GM12878 (cell line): ENCODE results near the gene SACM1L.

Source experiments
- BMI1 ChIP-seq: fragments of 450-650 bp; IDR thresholded peaks from 2 replicates; pipeline ENCODE4 v1.6.1; 2016; ENCODE audit warnings: mild to moderate bottlenecking, moderate library complexity, borderline replicate concordance
- BRCA1 ChIP-seq: IDR thresholded peaks from 2 replicates; pipeline ENCODE4 v1.6.1; 2011; ENCODE audit warnings: low read depth, low read length, improper control_type of control experiment
- CBX5 ChIP-seq: sonication (generic); IDR thresholded peaks from 2 replicates; pipeline ENCODE4 v1.6.1; 2016; ENCODE audit warnings: low read depth, moderate library complexity, mild to moderate bottlenecking, inconsistent platforms
- EP300 ChIP-seq, 2 experiments: fragments of 150-350 bp in 1 of 2; IDR thresholded peaks; 2 replicates each; pipeline ENCODE4 v1.6.1; 2011 to 2012; ENCODE audit warnings: low read depth in 2 of 2, low read length in 2 of 2, borderline replicate concordance in 1 of 2, improper control_type of control experiment in 1 of 2, inconsistent platforms in 1 of 2; ENCODE audit not compliant: control insufficient read depth in 1 of 2
- ESRRA ChIP-seq: IDR thresholded peaks from 2 replicates; pipeline ENCODE4 v1.6.1; 2012; ENCODE audit warnings: mild to moderate bottlenecking, low read length, improper control_type of control experiment
- EZH2 ChIP-seq: IDR thresholded peaks from 2 replicates; pipeline ENCODE4 v1.6.1; 2012; ENCODE audit warnings: low read depth, mild to moderate bottlenecking, control low read depth, inconsistent platforms, low read length, borderline replicate concordance; ENCODE audit not compliant: control insufficient read depth
- RAD21 ChIP-seq: IDR thresholded peaks from 2 replicates; pipeline ENCODE4 v1.6.1; 2011; ENCODE audit warnings: mild to moderate bottlenecking, low read depth, low read length, moderate library complexity; ENCODE audit not compliant: insufficient read depth
- SMC3 ChIP-seq: IDR thresholded peaks from 2 replicates; pipeline ENCODE4 v1.6.1; 2011; ENCODE audit warnings: low read length, improper control_type of control experiment, borderline replicate concordance
- TF ChIP-seq, protein P1 (sequence below), 3 experiments: IDR thresholded peaks in 2 of 3; conservative IDR thresholded peaks in 1 of 3; 2 replicates each; pipeline ENCODE4 v1.5.1; 2011; ENCODE audit warnings: low read depth in 3 of 3, low read length in 3 of 3, mild to moderate bottlenecking in 3 of 3, control low read depth in 2 of 3, moderate library complexity in 2 of 3, inconsistent platforms in 1 of 3, mixed read lengths in 1 of 3; ENCODE audit not compliant: control insufficient read depth in 2 of 3, insufficient read depth in 1 of 3; ENCODE audit errors: extremely low read depth in 1 of 3
- TF ChIP-seq, protein P2 (sequence below): IDR thresholded peaks from 2 replicates; pipeline ENCODE4 v1.6.1; 2011; ENCODE audit warnings: low read depth, low read length, improper control_type of control experiment, borderline replicate concordance
- TF ChIP-seq, protein P3 (sequence below): IDR thresholded peaks from 2 replicates; pipeline ENCODE4 v1.6.1; 2012; ENCODE audit warnings: low read depth, low read length, improper control_type of control experiment

DNA sequence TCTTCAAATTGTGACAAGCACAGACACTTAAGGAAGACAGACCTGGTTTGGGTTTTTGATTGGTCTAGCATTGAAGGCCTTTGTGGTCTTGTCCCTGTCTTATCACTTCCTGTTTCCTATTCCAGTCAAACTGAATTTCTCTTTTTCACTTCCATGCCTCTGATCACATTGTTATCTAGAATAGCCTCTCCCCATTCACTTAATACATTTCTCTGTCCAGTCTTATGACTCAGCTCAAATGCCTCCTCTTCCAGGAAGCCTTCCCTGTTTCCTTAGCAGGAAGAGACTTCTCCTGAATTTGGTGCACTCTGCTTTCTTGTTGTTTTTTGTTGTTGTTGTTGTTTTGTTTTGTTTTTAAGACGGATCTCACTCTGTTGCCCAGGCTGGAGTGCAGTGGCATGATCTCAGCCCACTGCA lies 49.1 kb upstream of the SACM1L start:
- TF ChIP-seq, protein P1, sequence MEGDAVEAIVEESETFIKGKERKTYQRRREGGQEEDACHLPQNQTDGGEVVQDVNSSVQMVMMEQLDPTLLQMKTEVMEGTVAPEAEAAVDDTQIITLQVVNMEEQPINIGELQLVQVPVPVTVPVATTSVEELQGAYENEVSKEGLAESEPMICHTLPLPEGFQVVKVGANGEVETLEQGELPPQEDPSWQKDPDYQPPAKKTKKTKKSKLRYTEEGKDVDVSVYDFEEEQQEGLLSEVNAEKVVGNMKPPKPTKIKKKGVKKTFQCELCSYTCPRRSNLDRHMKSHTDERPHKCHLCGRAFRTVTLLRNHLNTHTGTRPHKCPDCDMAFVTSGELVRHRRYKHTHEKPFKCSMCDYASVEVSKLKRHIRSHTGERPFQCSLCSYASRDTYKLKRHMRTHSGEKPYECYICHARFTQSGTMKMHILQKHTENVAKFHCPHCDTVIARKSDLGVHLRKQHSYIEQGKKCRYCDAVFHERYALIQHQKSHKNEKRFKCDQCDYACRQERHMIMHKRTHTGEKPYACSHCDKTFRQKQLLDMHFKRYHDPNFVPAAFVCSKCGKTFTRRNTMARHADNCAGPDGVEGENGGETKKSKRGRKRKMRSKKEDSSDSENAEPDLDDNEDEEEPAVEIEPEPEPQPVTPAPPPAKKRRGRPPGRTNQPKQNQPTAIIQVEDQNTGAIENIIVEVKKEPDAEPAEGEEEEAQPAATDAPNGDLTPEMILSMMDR (IDR thresholded peaks at IDR 0.05 in 2 of 3, conservative IDR thresholded peaks at IDR 0.05 in 1 of 3; ENCODE audit: control insufficient read depth in 2 of 3, extremely low read depth in 1 of 3, insufficient read depth in 1 of 3, low read depth in 3 of 3, low read length in 3 of 3): no peak
- no peak for TF ChIP-seq CBX5
- no peak for TF ChIP-seq EZH2
- TF ChIP-seq, protein P2, sequence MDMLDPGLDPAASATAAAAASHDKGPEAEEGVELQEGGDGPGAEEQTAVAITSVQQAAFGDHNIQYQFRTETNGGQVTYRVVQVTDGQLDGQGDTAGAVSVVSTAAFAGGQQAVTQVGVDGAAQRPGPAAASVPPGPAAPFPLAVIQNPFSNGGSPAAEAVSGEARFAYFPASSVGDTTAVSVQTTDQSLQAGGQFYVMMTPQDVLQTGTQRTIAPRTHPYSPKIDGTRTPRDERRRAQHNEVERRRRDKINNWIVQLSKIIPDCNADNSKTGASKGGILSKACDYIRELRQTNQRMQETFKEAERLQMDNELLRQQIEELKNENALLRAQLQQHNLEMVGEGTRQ: no peak
- no peak for TF ChIP-seq ESRRA
- TF ChIP-seq RAD21: no peak
- TF ChIP-seq, protein P3, sequence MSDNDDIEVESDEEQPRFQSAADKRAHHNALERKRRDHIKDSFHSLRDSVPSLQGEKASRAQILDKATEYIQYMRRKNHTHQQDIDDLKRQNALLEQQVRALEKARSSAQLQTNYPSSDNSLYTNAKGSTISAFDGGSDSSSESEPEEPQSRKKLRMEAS: no peak
- TF ChIP-seq SMC3: no peak
- no peak for TF ChIP-seq EP300 (IDR thresholded peaks at IDR 0.05; ENCODE audit: borderline replicate concordance in 1 of 2, control insufficient read depth in 1 of 2, low read depth in 2 of 2, low read length in 2 of 2)
- TF ChIP-seq BRCA1: no peak
- TF ChIP-seq BMI1: no peak
